HCT116 (cell line): ENCODE data around the gene VWA3B.

ENCODE experiments used
- CTCF ChIP-seq, 3 experiments: fragments of 200-600 bp in 1 of 3; sonication (generic) in 1 of 3; IDR thresholded peaks in 2 of 3; conservative IDR thresholded peaks in 1 of 3; 2 replicates each; pipeline ENCODE4 v1.5.1; 2012 to 2017; ENCODE audit warnings: low read depth in 2 of 3, low read length in 2 of 3, antibody characterized with exemption in 1 of 3, borderline replicate concordance in 1 of 3, control low read depth in 1 of 3, mild to moderate bottlenecking in 1 of 3, mixed read lengths in 1 of 3, mixed run types in 1 of 3, moderate library complexity in 1 of 3; ENCODE audit not compliant: insufficient read depth in 1 of 3
- EZH2 ChIP-seq: fragments of 200-600 bp; sonication (generic); IDR thresholded peaks from 2 replicates; pipeline ENCODE4 v1.6.1; 2017; ENCODE audit warnings: antibody characterized with exemption, mixed run types
- EZH2phosphoT487 ChIP-seq: fragments of 200-600 bp; IDR thresholded peaks from 2 replicates; pipeline ENCODE4 v1.6.1; 2018; ENCODE audit warnings: antibody characterized with exemption, borderline replicate concordance
- POLR2A ChIP-seq: IDR thresholded peaks from 2 replicates; pipeline ENCODE4 v1.7.0; 2011; ENCODE audit warnings: borderline replicate concordance; ENCODE audit not compliant: insufficient read depth, insufficient read length; ENCODE audit errors: extremely low read depth
- ZNF274 ChIP-seq: fragments of 200-500 bp; sonication (Bioruptor generic); IDR thresholded peaks from 2 replicates; pipeline ENCODE4 v1.6.1; 2014; ENCODE audit warnings: mild to moderate bottlenecking, low read depth, low read length, inconsistent platforms

DNA sequence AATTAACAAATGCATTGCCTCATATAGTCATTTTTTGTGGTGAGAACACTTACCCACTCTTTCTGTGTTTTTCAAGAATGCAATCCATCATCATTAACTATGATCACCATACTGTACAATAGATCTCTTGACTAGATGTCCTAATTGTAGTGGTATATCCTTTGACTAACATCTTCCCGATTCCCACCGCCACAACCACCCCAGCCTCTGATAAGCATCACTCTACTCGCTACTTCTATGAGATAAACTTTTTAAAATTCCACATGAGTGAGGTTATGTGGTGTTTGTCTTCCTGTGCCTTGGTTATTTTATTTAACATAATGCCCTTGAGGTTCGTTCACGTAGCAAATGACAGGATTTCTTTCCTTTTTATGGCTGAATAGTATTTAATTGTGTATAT lies 6.6 kb downstream of the VWA3B start:
- TF ChIP-seq CTCF (IDR thresholded peaks at IDR 0.05 in 2 of 3, conservative IDR thresholded peaks at IDR 0.05 in 1 of 3; ENCODE audit: borderline replicate concordance in 1 of 3, insufficient read depth in 1 of 3, low read depth in 2 of 3, low read length in 2 of 3) (no peak), ZNF274 (no peak), POLR2A (no peak), EZH2 (no peak), EZH2phosphoT487 (no peak)
